CD14-positive monocyte (primary cell): ENCODE measurements around the gene ESYT1. TPM values are rescaled to one million over a fixed set of nuclear protein-coding genes. Genes with fewer than 3 reads are reported as not detected.

Experiments used
- DNase-seq, 3 donors: peaks; one replicate each; pipeline ENCODE4 v3.0.0-alpha.2; 2011 to 2022
- H2AFZ ChIP-seq: 2 replicates; pipeline ENCODE4 v1.6.0; 2012; ENCODE audit warnings: mild to moderate bottlenecking, low read depth, low read length, inconsistent platforms; ENCODE audit not compliant: insufficient read depth, poor library complexity, severe bottlenecking
- H3K27ac ChIP-seq, 2 donors: 1 replicate in 1 of 2; 2 replicates in 1 of 2; pipeline ENCODE4 v1.5.1; 2012 to 2013; ENCODE audit warnings: low read length in 2 of 2, control low read depth in 1 of 2, inconsistent platforms in 1 of 2, low read depth in 1 of 2, mild to moderate bottlenecking in 1 of 2
- H3K27me3 ChIP-seq, 2 donors: one replicate each; pipeline versions ENCODE4 v1.6.0 to v1.6.1; 2011 to 2013; ENCODE audit warnings: low read length in 2 of 2; ENCODE audit not compliant: control insufficient read depth in 2 of 2, insufficient read depth in 2 of 2
- H3K36me3 ChIP-seq, 2 donors: replicated peaks in 1 of 2; 1 replicate in 1 of 2; 2 replicates in 1 of 2; pipeline versions ENCODE4 v1.5.1 to v1.6.1; 2012 to 2013; ENCODE audit warnings: low read length in 2 of 2, control low read depth in 1 of 2, inconsistent platforms in 1 of 2, mild to moderate bottlenecking in 1 of 2; ENCODE audit not compliant: insufficient read depth in 2 of 2, control insufficient read depth in 1 of 2
- H3K4me1 ChIP-seq, 2 donors: 1 replicate in 1 of 2; 2 replicates in 1 of 2; pipeline versions ENCODE4 v1.5.1 to v1.6.1; 2012 to 2013; ENCODE audit warnings: low read length in 2 of 2, control low read depth in 1 of 2, inconsistent platforms in 1 of 2, mild to moderate bottlenecking in 1 of 2, moderate library complexity in 1 of 2; ENCODE audit not compliant: insufficient read depth in 2 of 2, control insufficient read depth in 1 of 2
- H3K4me2 ChIP-seq: replicated peaks from 2 replicates; pipeline ENCODE3; 2012; ENCODE audit warnings: low read length, moderate library complexity, mild to moderate bottlenecking; ENCODE audit not compliant: poor library complexity, severe bottlenecking; ENCODE audit errors: extremely low read depth
- H3K4me3 ChIP-seq, 3 experiments: fragments of 200-600 bp in 1 of 3; sonication (generic) in 1 of 3; replicated peaks in 1 of 3; 1 replicate in 2 of 3; 2 replicates in 1 of 3; pipeline ENCODE4 v1.5.1; 2011 to 2013; ENCODE audit warnings: low read length in 3 of 3, mild to moderate bottlenecking in 3 of 3, control low read depth in 2 of 3, low read depth in 2 of 3, inconsistent platforms in 1 of 3, moderate library complexity in 1 of 3
- H3K79me2 ChIP-seq: 2 replicates; pipeline ENCODE4 v1.6.0; 2012; ENCODE audit warnings: mild to moderate bottlenecking, control low read depth, inconsistent platforms, low read length, moderate library complexity; ENCODE audit not compliant: insufficient read depth
- H3K9ac ChIP-seq: 2 replicates; pipeline ENCODE4 v1.6.0; 2017; ENCODE audit warnings: low read length, mild to moderate bottlenecking; ENCODE audit not compliant: insufficient read depth, poor library complexity, severe bottlenecking
- H3K9me3 ChIP-seq, 2 donors: replicated peaks in 1 of 2; 1 replicate in 1 of 2; 2 replicates in 1 of 2; pipeline versions ENCODE4 v1.5.1 to v1.6.1; 2012 to 2013; ENCODE audit warnings: low read length in 2 of 2, control low read depth in 1 of 2; ENCODE audit not compliant: control insufficient read depth in 1 of 2, insufficient read depth in 1 of 2
- H4K20me1 ChIP-seq: 2 replicates; pipeline ENCODE4 v1.6.0; 2012; ENCODE audit warnings: mild to moderate bottlenecking, low read length, control low read depth, moderate library complexity; ENCODE audit not compliant: insufficient read depth
- H3K27ac Mint-ChIP-seq, 7 donors: one replicate each; pipeline ENCODE4 v1.8.0; 2020; ENCODE audit warnings: mild to moderate bottlenecking in 7 of 7, mixed read lengths in 7 of 7, moderate library complexity in 6 of 7, inconsistent platforms in 2 of 7
- H3K27me3 Mint-ChIP-seq, 3 donors: one replicate each; pipeline ENCODE4 v1.8.0; 2021 to 2022; ENCODE audit warnings: low read depth in 3 of 3, mild to moderate bottlenecking in 3 of 3, mixed read lengths in 3 of 3, moderate library complexity in 3 of 3, inconsistent platforms in 1 of 3
- H3K36me3 Mint-ChIP-seq, 2 donors: one replicate each; pipeline ENCODE4 v1.8.0; 2020; ENCODE audit warnings: mixed read lengths in 2 of 2, inconsistent platforms in 1 of 2, mild to moderate bottlenecking in 1 of 2
- H3K4me1 Mint-ChIP-seq: one replicate; pipeline ENCODE4 v1.8.0; 2020; ENCODE audit warnings: mild to moderate bottlenecking, mixed read lengths
- H3K4me3 Mint-ChIP-seq, 2 donors: one replicate each; pipeline ENCODE4 v1.8.0; 2020; ENCODE audit warnings: mild to moderate bottlenecking in 2 of 2, mixed read lengths in 2 of 2, moderate library complexity in 1 of 2
- H3K9me3 Mint-ChIP-seq, 7 donors: one replicate each; pipeline ENCODE4 v1.8.0; 2020 to 2022; ENCODE audit warnings: mixed read lengths in 7 of 7, mild to moderate bottlenecking in 6 of 7, moderate library complexity in 6 of 7, inconsistent platforms in 2 of 7
- CTCF ChIP-seq: fragments of 200-600 bp; IDR thresholded peaks from one replicate; pipeline ENCODE4 v1.8.0; 2022; ENCODE audit warnings: antibody characterized with exemption, mild to moderate bottlenecking
- WGBS: methylation state at CpG from one replicate; pipeline ENCODE4 v1.1.5; 2013; ENCODE audit warnings: missing lambda C conversion rate; ENCODE audit not compliant: insufficient coverage; 5-methylcytosine and 5-hydroxymethylcytosine counted together
- intact Hi-C, 2 donors: fragments of 100-400 bp; cut with micrococcal nuclease; formaldehyde crosslinking; loops; one replicate each; pipeline versions ENCODE4 v1.15.0 to v1.15.1; 2023
- polyA plus RNA-seq, 3 donors: library from polyadenylated mRNA; depleted of rRNA in 1 of 3; unstranded in 2 of 3; stranded (reverse) in 1 of 3; fragments of 300-500 nt in 2 of 3; fragments of >200 nt in 1 of 3; fragmentation: Illumina TruSeq in 2 of 3; gene quantifications; 1 replicate in 2 of 3; 2 replicates in 1 of 3; pipeline ENCODE4 v1.2.3, GENCODE V29; 2012 to 2021

ESYT1 gene
- polyA plus RNA-seq, 3 donors: 74.2 to 81.1 (median 74.6) TPM

DNA sequence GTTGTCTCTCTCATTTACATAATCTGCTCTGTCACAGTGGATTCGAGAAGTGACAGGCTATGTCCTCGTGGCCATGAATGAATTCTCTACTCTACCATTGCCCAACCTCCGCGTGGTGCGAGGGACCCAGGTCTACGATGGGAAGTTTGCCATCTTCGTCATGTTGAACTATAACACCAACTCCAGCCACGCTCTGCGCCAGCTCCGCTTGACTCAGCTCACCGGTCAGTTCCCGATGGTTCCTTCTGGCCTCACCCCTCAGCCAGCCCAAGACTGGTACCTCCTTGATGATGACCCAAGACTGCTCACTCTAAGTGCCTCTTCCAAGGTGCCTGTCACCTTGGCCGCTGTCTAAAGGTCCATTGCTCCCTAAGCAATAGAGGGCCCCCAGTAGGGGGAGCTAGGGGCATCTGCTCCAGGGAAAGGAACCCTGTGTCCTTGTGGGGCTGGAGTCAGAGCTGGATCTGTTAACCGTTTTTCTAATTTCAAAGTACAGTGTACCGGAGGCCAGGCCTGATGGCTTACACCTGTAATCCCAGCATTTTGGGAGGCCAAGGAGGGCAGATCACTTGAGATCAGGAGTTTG, 43.0 kb upstream of the ESYT1 start:
- no peaks in the 10 kb centered on the region for H3K79me2 ChIP-seq
- TF ChIP-seq CTCF: peak; percentile 33
- intact Hi-C loops: no loop called here
- no peak overlapping the region for H2AFZ ChIP-seq
- 88% methylated on average over 14 of the region's 15 CpGs for WGBS
- H3K4me1 ChIP-seq: peaks cover 6 to 7% of the 10 kb centered on the region in 2 donors
- no peaks in the 10 kb centered on the region for H3K9me3 ChIP-seq
- Mint-ChIP-seq H3K4me1 (peaks cover 5% of the 10 kb centered on the region), H3K27me3 (peaks cover 28 to 37% (median 36%) of the 10 kb centered on the region in 3 donors), H3K27ac (no peak overlapping the region), H3K36me3 (peaks cover 3 to 5% of the 10 kb centered on the region in 2 donors), H3K9me3 (peaks cover 0 to 7% (median 0%) of the 10 kb centered on the region in 7 donors), H3K4me3 (no peak overlapping the region)
- DNase-seq: no peak
- no peak overlapping the region for H3K9ac ChIP-seq
- H4K20me1 ChIP-seq: no peaks in the 10 kb centered on the region
- H3K4me3 ChIP-seq: no peak overlapping the region
- no peak overlapping the region for H3K27ac ChIP-seq
- H3K4me2 ChIP-seq: no peak overlapping the region
- H3K36me3 ChIP-seq: no peaks in the 10 kb centered on the region
- H3K27me3 ChIP-seq: peaks cover 6 to 30% of the 10 kb centered on the region in 2 donors

- H4K20me1 ChIP-seq: no peaks in the 10 kb centered on the region
- no peak for DNase-seq
- no peaks in the 10 kb centered on the region for H3K4me1 Mint-ChIP-seq
- no peaks in the 10 kb centered on the region for H3K36me3 ChIP-seq
- H3K27ac ChIP-seq: no peak overlapping the region
- intact Hi-C loops: no loop called here
- H3K9me3 Mint-ChIP-seq: peaks cover 0 to 3% (median 0%) of the 10 kb centered on the region in 7 donors
- H3K9ac ChIP-seq: no peak overlapping the region
- H3K36me3 Mint-ChIP-seq: peaks cover 0 to 1% of the 10 kb centered on the region in 2 donors
- no peak overlapping the region for H3K4me3 Mint-ChIP-seq
- no peak overlapping the region for H3K4me2 ChIP-seq
- H3K27me3 Mint-ChIP-seq: peaks cover 22 to 29% (median 25%) of the 10 kb centered on the region in 3 donors
- H2AFZ ChIP-seq: no peak overlapping the region
- no peak overlapping the region for H3K4me3 ChIP-seq
- no CpG with 5 or more reads among the region's 3 CpGs for WGBS
- H3K9me3 ChIP-seq: no peaks in the 10 kb centered on the region
- TF ChIP-seq CTCF: no peak
- H3K27ac Mint-ChIP-seq: peak overlapping the region in 1 of 7 donors; percentile 54
- H3K27me3 ChIP-seq: peaks cover 0 to 20% of the 10 kb centered on the region in 2 donors
- H3K79me2 ChIP-seq: no peaks in the 10 kb centered on the region
- no peaks in the 10 kb centered on the region for H3K4me1 ChIP-seq
Measured at GRCh38 chr12:56086096-56086495, 42.0 kb upstream of the ESYT1 start.
